Liver (tissue), 9 donors: ENCODE data around the gene IKBKE. TPM values are rescaled to one million over a fixed set of nuclear protein-coding genes. Genes with fewer than 3 reads are reported as not detected.

Experiments used
- DNase-seq: peaks from one replicate; pipeline ENCODE4 v3.0.0-alpha.2; 2017; ENCODE audit warnings: low spot score
- H3K27ac ChIP-seq, 2 donors: one replicate each; pipeline ENCODE4 v1.7.0; 2013; ENCODE audit warnings: inconsistent platforms in 2 of 2, low read length in 2 of 2, control low read depth in 1 of 2, low read depth in 1 of 2, mild to moderate bottlenecking in 1 of 2
- H3K27me3 ChIP-seq, 4 donors: one replicate each; pipeline versions ENCODE4 v1.6.1 to v1.7.0; 2013; ENCODE audit warnings: low read length in 3 of 4, inconsistent platforms in 1 of 4, mild to moderate bottlenecking in 1 of 4, moderate library complexity in 1 of 4; ENCODE audit not compliant: control insufficient read depth in 4 of 4, insufficient read depth in 4 of 4
- H3K36me3 ChIP-seq, 4 donors: one replicate each; pipeline versions ENCODE4 v1.6.1 to v1.7.0; 2013; ENCODE audit warnings: low read length in 3 of 4, mild to moderate bottlenecking in 3 of 4, low read depth in 1 of 4, moderate library complexity in 1 of 4; ENCODE audit not compliant: control insufficient read depth in 4 of 4, insufficient read depth in 3 of 4
- H3K4me1 ChIP-seq, 4 donors: one replicate each; pipeline versions ENCODE4 v1.6.1 to v1.7.0; 2013; ENCODE audit warnings: low read length in 3 of 4, mild to moderate bottlenecking in 3 of 4, moderate library complexity in 1 of 4; ENCODE audit not compliant: control insufficient read depth in 4 of 4, insufficient read depth in 4 of 4
- H3K4me3 ChIP-seq, 3 donors: one replicate each; pipeline versions ENCODE4 v1.6.1 to v1.7.0; 2013; ENCODE audit warnings: low read length in 3 of 3, control low read depth in 1 of 3, low read depth in 1 of 3, mild to moderate bottlenecking in 1 of 3
- H3K9ac ChIP-seq, 2 donors: one replicate each; pipeline ENCODE4 v1.7.0; 2013; ENCODE audit warnings: low read length in 2 of 2, mild to moderate bottlenecking in 2 of 2, moderate library complexity in 2 of 2, control low read depth in 1 of 2, low read depth in 1 of 2
- H3K9me3 ChIP-seq, 4 donors: one replicate each; pipeline versions ENCODE4 v1.6.1 to v1.7.0; 2013; ENCODE audit warnings: low read length in 3 of 4; ENCODE audit not compliant: control insufficient read depth in 4 of 4
- FOXA2 ChIP-seq: IDR thresholded peaks from 2 replicates; pipeline ENCODE4 v1.6.1; 2016; ENCODE audit warnings: antibody characterized with exemption
- GABPA ChIP-seq, 2 donors: IDR thresholded peaks in 1 of 2; conservative IDR thresholded peaks in 1 of 2; 2 replicates each; pipeline ENCODE4 v1.6.1; 2016; ENCODE audit warnings: antibody characterized with exemption in 2 of 2, mild to moderate bottlenecking in 1 of 2, moderate library complexity in 1 of 2
- HNF4A ChIP-seq, 2 donors: conservative IDR thresholded peaks; 2 replicates each; pipeline ENCODE4 v1.6.1; 2016; ENCODE audit warnings: antibody characterized with exemption in 2 of 2, mild to moderate bottlenecking in 2 of 2
- HNF4G ChIP-seq: IDR thresholded peaks from 2 replicates; pipeline ENCODE4 v1.6.1; 2016; ENCODE audit warnings: antibody characterized with exemption
- JUND ChIP-seq, 2 donors: IDR thresholded peaks; 2 replicates each; pipeline ENCODE4 v1.6.1; 2016; ENCODE audit warnings: antibody characterized with exemption in 2 of 2
- RAD21 ChIP-seq, 2 donors: IDR thresholded peaks; 2 replicates each; pipeline ENCODE4 v1.6.1; 2016; ENCODE audit warnings: antibody characterized with exemption in 2 of 2, mild to moderate bottlenecking in 2 of 2
- REST ChIP-seq: IDR thresholded peaks from 2 replicates; pipeline ENCODE4 v1.6.1; 2016; ENCODE audit warnings: antibody characterized with exemption, mild to moderate bottlenecking
- RXRA ChIP-seq, 2 donors: IDR thresholded peaks; 2 replicates each; pipeline ENCODE4 v1.6.1; 2017 to 2018; ENCODE audit warnings: antibody characterized with exemption in 2 of 2, mild to moderate bottlenecking in 1 of 2
- SP1 ChIP-seq: IDR thresholded peaks from 2 replicates; pipeline ENCODE4 v1.6.1; 2018; ENCODE audit warnings: antibody characterized with exemption, mild to moderate bottlenecking
- TAF1 ChIP-seq: conservative IDR thresholded peaks from 2 replicates; pipeline ENCODE4 v1.6.1; 2016; ENCODE audit warnings: antibody characterized with exemption, mild to moderate bottlenecking
- YY1 ChIP-seq: IDR thresholded peaks from 2 replicates; pipeline ENCODE4 v1.6.1; 2016; ENCODE audit warnings: antibody characterized with exemption, mild to moderate bottlenecking
- ZBTB33 ChIP-seq: IDR thresholded peaks from 2 replicates; pipeline ENCODE4 v1.6.1; 2016; ENCODE audit warnings: antibody characterized with exemption
- WGBS: extraction: QIAGEN DNeasy Blood & Tissue Kit; methylation state at CpG from one replicate; pipeline ENCODE4 v1.1.7; 2013; 5-methylcytosine and 5-hydroxymethylcytosine counted together
- polyA plus RNA-seq, 2 donors: library from polyadenylated mRNA; stranded (reverse) in 1 of 2; unstranded in 1 of 2; fragments of 200-250 nt in 1 of 2; fragments of >200 nt in 1 of 2; fragmentation: Nextera tagmentation in 1 of 2; extraction: Ambion mirVana in 1 of 2; gene quantifications; one replicate each; pipeline versions ENCODE4 v1.2.1 to v1.2.3, GENCODE V29; 2013 to 2015
- total RNA-seq, 2 donors: library from RNA; depleted of rRNA; stranded (reverse); fragments of >200 nt; gene quantifications; one replicate each; pipeline ENCODE4 v1.2.3, GENCODE V29; 2014
- TF ChIP-seq, protein P1 (sequence below): fragments of 150-350 bp; IDR thresholded peaks from 2 replicates; pipeline ENCODE4 v1.5.1; 2017; ENCODE audit warnings: improper control_type of control experiment, low read depth, low read length; ENCODE audit not compliant: missing input control
- donor health status: healthy.
- donor health status: healthy.
- donor health status: healthy.
- donor health status: healthy.
- donor health status: healthy.

The IKBKE gene
- total and polyA plus RNA-seq, 4 donors: 0.81 to 3.9 (median 1.5) TPM

DNA sequence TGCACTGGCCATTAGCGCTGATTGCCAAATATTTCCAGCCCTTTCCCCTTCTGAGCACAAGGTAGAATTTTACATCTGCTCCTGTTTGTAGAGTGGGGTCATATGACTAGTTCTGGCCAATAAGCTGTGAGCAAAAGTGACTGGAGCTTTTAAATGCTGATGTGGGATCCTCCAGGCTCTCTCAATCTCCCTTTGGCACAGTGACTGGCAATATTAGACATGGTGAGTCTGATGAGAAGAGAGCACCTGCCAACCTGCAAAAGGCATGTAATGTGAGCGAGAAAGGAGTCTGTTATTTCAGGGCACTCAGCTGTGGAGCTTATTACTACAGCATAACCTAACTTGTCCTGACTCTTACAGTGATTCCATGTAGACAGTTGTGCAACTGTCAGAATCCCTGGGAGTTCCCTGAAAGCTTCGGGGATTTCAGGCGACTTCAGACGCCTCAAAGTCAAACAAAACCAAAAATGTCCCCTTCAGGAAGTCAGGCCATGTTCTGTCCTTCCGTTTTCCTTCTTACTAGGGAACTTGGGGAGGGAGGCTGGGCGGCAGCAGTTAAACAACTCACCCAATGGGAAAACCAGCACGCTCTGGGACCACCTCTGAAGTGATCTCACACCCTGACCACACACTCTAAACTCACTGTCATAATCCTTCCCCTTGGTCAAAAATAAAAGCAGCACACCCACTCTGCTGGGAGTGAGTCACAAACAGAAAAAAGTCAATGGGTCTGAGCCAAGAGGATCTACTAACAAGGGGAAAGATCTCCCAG is 33.5 kb downstream of the IKBKE start:
- no peaks in the 10 kb centered on the region for H3K36me3 ChIP-seq
- no peaks in the 10 kb centered on the region for H3K27me3 ChIP-seq
- no peak for DNase-seq
- TF ChIP-seq JUND (IDR thresholded peaks at IDR 0.05) (peak in 1 of 2 donors; percentile 31), HNF4A (conservative IDR thresholded peaks at IDR 0.05) (peak; percentile 18 to 23), FOXA2 (no peak)
- H3K9me3 ChIP-seq: no peaks in the 10 kb centered on the region
- no peak overlapping the region for H3K4me3 ChIP-seq
- H3K27ac ChIP-seq: peak overlapping the region in 1 of 2 donors; percentile 1
- peaks cover 11 to 60% (median 43%) of the 10 kb centered on the region in 4 donors for H3K4me1 ChIP-seq
- 62% methylated on average over 8 of the region's 8 CpGs for WGBS
- no peak overlapping the region for H3K9ac ChIP-seq

GRCh38 chr1:206504363-206504713 is 34.1 kb downstream of the IKBKE start:
- Histone ChIP-seq H3K9me3 (no peaks in the 10 kb centered on the region), H3K27ac (no peak overlapping the region), H3K36me3 (no peaks in the 10 kb centered on the region), H3K9ac (no peak overlapping the region), H3K27me3 (no peaks in the 10 kb centered on the region), H3K4me3 (no peak overlapping the region), H3K4me1 (peaks cover 11 to 64% (median 48%) of the 10 kb centered on the region in 4 donors)
- DNase-seq: no peak
- WGBS: 70% methylated on average over 3 of the region's 3 CpGs
- TF ChIP-seq HNF4A (conservative IDR thresholded peaks at IDR 0.05) (peak; percentile 16 to 29), REST (no peak)

DNA sequence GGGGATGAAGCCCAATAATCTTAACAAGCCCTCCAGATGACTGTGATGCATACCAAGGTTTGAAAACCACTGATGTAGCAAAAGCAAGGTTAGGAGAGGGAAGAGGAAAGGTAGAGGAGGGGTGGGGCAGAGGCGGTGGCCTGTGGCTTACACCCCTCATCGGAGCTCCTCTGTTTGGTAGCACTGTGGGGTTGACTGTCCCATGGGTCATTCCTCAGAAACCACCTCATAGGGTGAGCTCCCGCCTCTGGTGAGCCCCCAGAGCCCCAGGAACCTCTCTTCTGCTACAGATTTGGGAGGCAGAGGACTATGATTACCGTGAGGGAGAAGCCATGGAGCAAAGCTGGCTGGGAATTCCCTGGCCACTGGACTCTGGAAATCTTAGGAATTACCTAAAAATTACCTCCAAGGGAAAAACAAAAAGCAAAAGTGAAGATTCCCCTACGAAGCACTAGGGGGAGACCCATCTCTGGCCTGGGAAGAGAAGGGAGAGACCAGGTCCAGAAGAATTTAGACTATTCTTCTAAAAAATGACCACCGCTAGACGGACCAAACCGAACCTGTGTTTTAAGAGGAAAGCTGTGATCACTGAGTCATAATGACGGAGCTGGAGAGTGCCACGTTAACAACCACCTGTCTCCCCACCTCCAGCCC is 35.6 kb downstream of the IKBKE start:
- no peaks in the 10 kb centered on the region for H3K9me3 ChIP-seq
- no peak overlapping the region for H3K9ac ChIP-seq
- H3K36me3 ChIP-seq: no peaks in the 10 kb centered on the region
- peaks cover 11 to 78% (median 62%) of the 10 kb centered on the region in 4 donors for H3K4me1 ChIP-seq
- no peak for DNase-seq
- H3K27me3 ChIP-seq: no peaks in the 10 kb centered on the region
- TF ChIP-seq JUND (IDR thresholded peaks at IDR 0.05) (no peak), HNF4G (no peak), HNF4A (conservative IDR thresholded peaks at IDR 0.05) (peak in 1 of 2 donors; percentile 18), FOXA2 (no peak), RAD21 (IDR thresholded peaks at IDR 0.05) (peak; percentile 86 to 87), YY1 (no peak), SP1 (no peak), GABPA (IDR thresholded peaks at IDR 0.05 in 1 of 2, conservative IDR thresholded peaks at IDR 0.05 in 1 of 2) (no peak), RXRA (IDR thresholded peaks at IDR 0.05) (no peak), ZBTB33 (no peak), REST (no peak), TAF1 (no peak)
- TF ChIP-seq, protein P1, sequence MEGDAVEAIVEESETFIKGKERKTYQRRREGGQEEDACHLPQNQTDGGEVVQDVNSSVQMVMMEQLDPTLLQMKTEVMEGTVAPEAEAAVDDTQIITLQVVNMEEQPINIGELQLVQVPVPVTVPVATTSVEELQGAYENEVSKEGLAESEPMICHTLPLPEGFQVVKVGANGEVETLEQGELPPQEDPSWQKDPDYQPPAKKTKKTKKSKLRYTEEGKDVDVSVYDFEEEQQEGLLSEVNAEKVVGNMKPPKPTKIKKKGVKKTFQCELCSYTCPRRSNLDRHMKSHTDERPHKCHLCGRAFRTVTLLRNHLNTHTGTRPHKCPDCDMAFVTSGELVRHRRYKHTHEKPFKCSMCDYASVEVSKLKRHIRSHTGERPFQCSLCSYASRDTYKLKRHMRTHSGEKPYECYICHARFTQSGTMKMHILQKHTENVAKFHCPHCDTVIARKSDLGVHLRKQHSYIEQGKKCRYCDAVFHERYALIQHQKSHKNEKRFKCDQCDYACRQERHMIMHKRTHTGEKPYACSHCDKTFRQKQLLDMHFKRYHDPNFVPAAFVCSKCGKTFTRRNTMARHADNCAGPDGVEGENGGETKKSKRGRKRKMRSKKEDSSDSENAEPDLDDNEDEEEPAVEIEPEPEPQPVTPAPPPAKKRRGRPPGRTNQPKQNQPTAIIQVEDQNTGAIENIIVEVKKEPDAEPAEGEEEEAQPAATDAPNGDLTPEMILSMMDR: peak; percentile 60
- WGBS: 39% methylated on average over 10 of the region's 10 CpGs
- H3K27ac ChIP-seq: peak overlapping the region; percentile 68 to 76
- H3K4me3 ChIP-seq: no peak overlapping the region
